Stimulated activated CD8-positive, alpha-beta memory T cell treated with anti-CD3 and anti-CD28 coated beads, Interleukin-2, amount 100 ng/mL, for 1 hour (primary cell): ENCODE data around the gene CFAP46.

Experiments used
- DNase-seq, 2 donors: peaks; one replicate each; pipeline ENCODE4 v3.0.0-alpha.2; 2020; ENCODE audit warnings: low read depth in 2 of 2

CFAP46 gene

DNA sequence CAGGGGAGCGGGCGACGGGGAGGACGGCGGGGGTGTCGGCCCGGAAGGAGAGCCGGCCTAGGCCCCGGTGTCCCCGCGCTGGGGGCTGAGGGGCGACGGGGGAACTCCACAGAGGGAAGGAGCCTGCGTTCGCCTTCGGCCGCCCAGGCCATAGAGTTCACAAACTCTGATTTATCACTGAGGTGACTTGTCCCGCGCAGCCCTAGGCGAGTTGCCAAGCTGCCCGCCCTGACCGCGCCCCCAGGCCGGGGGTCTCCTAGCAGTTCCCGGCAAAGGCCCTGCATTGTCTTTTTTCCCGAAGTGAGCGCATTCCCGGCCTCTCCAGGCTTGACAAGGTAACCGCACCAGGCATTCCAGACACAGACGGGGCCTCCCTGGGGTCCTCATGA, 153.5 kb downstream of the CFAP46 start:
- no peak for DNase-seq

- DNase-seq: no peak
Measured at GRCh38 chr10:132788180-132788830, 154.1 kb downstream of the CFAP46 start.

GRCh38 chr10:132787495-132788179, 154.7 kb downstream of the CFAP46 start:
- DNase-seq: no peak

DNA sequence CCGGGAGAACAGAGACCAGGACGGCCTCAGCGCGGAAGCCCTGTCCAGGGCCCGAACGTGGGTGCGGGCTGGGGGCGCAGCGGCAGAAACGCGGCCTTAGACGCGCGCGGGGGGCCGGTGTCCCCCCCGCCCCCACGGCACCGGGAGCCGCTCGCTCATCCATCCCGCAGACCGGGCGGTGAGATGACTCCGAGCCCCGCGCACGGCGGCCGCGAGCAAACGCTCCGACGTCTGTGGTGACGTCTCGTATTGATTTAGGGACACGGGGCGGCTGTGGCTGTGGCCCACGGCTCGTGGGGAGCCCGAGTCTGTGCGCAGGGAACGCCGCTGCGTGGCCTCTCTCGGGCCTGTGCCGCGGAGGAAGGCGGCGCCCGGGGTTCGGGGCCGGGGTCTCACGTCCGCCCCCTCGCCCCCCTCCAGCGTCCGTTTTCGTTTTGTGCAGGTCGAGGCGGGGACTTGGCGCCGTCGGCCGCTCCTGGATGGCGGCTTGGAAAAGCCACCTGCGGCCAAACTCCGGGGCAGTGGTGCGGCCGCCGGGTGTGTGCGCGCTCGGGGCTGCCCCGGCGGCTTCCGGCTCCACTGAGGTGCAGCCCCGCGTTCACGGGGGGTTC, 155.4 kb downstream of the CFAP46 start:
- no peak for DNase-seq

GRCh38 chr10:132786476-132786883, 155.9 kb downstream of the CFAP46 start:
- DNase-seq: no peak

DNA sequence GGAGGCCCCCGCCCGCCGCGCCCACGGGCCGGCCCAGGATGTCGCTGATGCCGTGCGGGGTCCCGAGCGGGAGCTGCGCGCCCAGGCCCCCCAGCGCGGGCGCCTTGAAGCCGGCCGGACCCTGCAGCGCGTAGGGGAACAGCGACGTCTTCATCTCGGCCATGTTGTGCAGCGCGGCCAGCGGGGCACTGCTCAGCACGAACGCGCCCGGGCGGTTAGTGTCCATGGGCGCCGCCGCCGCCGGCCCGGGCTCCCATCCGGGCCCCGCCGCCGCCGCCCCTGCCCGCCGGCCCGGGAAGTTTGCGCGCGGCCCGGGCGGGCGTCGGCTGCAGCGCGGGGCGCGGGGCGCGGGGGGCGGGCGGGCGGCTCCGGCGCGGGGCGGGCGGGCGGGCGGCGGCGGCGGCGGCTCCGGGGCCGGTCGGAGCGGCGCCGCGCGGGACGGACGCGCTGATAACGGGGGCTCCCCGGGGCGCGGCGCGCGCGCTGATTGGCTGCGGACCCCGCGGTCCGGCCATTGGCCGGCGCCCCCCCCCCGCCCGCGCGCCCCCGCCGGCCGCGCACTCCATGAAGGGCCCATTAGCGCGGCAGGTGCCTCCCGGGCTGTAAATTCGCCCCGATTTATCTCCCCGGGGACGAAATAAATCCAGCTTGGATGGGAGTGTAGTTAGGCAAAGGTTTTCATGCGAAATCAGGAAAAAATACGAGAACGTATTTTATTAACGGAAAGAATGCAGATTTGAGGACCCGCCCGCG, 156.5 kb downstream of the CFAP46 start, which contains the start of gene NKX6-2:
NKX6-2 (minus strand) TSS at position 425 of the 753 bp plus-strand sequence; CDS start at position 226, 199 bp downstream.
- no peak for DNase-seq

DNA sequence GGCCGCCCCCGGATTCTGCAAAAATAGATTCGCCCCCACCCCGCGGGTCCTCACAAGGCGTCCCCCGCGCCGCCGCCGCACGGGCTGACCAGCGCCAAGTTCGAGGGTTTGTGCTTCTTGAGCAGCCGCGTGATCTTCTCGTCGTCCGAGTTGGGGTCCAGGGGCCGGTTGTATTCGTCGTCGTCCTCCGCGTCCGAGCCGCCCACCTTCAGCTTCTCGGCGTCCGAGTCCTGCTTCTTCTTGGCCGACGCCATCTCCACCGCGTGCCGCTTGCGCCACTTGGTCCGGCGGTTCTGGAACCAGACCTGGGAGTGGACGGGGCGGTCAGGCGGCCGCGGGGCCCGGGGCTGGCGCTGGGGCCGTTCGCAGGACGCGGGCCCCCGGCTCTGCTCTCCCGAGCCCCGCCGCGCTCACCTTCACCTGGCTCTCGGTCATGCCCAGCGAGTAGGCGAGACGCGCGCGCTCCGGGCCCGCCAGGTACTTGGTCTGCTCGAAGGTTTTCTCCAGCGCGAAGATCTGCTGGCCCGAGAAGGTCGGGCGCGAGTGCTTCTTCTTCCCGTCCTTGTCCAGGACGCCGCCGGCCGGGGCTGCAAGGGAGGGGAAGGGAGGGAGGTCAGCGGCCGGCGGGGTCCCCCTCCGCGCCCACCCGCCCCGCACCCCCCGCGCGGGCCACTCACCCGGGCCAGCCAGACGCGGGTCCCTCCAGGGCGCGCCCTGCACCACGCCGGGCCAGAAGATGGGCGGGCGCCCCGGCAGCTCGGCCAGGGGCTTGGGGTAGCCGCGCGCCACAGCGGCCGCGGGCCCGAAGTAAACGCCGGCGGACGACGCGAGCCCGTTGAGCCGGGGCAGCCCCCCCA, 157.3 kb downstream of the CFAP46 start:
- no peak for DNase-seq

DNA sequence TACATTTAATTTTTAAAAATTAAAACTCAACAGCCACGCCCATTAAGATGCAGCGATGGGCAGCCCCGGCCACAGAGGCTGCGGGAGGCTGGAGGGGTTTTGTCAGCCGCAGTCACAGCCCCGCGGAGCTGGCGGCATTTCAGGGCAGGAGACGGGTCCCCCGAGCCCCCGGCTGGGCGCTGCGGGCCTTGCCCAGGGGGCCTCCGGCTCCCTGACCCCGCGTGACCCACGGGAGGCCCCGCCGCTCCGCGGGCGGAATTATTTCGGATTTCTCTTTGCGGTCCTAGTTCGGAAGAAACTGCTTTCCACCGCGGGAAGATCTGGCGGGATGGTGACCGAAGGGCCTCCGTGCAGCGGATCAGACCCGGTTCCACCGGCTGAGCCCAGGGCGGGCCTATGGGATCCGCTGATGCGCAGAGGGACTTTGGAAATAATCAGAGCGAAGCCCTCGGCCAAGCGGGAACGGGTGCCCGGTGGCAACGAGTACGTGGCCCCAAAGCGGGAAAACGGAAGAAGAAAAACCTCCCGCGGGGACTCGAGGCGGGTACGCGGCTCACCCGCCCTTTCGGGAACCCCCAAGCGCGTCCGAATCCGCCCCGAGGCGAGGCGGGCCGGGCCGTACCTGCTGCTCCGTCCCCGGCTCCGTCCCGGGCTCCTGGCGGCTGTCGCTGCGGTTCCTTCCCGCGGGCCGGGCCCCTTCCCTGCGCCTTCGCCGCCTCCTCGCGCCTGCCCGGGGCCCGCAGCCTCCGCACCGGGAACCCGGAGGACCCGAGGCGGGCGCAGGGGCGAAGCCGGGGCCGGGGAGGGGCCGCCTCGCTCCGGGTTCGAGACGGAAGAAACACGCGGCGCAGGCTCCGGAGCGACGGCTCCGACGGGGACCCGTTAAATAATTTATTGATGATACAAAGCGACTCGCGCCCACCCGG, 158.2 kb downstream of the CFAP46 start:
- no peak for DNase-seq

DNA sequence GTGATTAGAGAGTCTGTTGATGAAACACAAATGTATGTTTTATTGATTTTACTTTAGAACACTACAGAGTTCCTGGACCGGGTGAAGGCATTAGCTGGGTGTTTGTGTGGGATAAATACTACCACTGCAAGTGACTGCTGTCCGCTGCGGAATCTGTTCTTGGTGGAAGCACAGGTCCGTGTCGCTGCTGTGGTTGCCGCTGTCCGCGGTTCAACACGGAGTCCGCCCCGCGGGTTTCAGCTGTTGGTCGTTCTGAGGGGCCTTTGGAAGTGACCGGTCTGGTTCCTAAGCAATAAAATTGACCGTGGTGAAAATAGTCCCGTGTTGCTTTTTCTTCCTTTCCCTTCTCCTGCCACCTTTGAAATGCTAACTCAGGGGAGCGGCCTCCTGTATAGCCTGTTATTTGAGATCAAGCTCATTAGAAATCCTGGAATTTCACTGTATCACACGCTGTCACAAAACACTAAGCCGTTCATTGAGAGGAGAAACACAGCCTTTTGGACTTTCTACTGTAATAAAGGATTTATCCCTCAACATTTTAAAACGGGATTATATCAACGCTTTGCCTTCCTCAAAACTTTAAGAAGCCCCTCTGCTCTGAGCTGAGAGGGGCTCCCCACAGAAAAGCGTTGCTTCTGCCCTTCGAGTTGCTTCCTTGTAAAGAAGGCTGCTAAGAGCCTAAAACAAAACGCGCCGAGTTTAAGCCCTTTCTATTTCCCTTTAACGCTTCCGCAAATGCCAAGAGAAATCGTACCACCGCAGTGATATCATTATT, 159.0 kb downstream of the CFAP46 start:
- no peak for DNase-seq

DNA sequence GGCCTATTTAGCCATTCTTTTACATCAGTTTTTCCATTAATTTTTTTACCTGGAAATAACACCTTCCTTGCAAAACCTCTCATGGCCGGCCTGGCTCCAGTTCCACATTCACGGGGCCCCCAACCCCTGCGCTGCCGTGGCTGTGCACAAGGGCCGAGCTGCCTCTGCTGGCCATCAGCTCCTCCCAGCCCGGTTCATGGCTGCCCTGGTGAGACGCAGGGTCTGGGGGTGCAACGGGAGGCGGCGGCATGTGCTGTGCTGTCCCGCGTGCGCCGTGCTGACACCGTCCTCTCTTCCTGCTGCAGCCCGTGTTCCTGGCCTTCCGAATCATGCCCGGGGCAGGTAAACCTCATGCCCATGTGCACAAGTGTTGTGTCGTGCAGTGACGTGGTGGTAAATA, 160.8 kb downstream of the CFAP46 start:
- DNase-seq: no peak

- DNase-seq: no peak
Measured at GRCh38 chr10:132780356-132780755, 162.0 kb downstream of the CFAP46 start.

GRCh38 chr10:132779549-132780294, 162.6 kb downstream of the CFAP46 start:
- no peak for DNase-seq

- DNase-seq: no peak
Measured at GRCh38 chr10:132777441-132777840, 164.9 kb downstream of the CFAP46 start.

DNA sequence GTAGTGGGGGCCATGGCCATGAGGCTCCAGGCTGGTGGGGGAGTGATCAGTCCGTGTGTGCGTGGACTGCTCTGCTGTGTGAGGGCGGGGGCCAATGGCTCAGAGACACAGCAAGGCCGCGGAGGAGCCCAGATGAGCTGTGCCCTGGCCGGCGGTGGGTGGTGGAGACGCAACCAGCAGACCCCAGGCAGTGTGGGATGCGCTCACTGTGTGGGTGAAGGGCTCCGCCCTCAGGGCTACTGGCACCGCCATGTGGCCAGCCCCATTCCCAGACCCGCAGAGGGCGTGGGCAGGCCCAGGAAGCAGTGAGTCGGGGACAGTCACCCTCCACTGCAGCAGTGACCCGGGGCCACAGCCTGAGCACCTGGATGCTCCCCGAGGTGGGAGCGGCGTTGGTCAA, 165.5 kb downstream of the CFAP46 start:
- DNase-seq: no peak

- DNase-seq: no peak
Measured at GRCh38 chr10:132776186-132776585, 166.2 kb downstream of the CFAP46 start.

DNA sequence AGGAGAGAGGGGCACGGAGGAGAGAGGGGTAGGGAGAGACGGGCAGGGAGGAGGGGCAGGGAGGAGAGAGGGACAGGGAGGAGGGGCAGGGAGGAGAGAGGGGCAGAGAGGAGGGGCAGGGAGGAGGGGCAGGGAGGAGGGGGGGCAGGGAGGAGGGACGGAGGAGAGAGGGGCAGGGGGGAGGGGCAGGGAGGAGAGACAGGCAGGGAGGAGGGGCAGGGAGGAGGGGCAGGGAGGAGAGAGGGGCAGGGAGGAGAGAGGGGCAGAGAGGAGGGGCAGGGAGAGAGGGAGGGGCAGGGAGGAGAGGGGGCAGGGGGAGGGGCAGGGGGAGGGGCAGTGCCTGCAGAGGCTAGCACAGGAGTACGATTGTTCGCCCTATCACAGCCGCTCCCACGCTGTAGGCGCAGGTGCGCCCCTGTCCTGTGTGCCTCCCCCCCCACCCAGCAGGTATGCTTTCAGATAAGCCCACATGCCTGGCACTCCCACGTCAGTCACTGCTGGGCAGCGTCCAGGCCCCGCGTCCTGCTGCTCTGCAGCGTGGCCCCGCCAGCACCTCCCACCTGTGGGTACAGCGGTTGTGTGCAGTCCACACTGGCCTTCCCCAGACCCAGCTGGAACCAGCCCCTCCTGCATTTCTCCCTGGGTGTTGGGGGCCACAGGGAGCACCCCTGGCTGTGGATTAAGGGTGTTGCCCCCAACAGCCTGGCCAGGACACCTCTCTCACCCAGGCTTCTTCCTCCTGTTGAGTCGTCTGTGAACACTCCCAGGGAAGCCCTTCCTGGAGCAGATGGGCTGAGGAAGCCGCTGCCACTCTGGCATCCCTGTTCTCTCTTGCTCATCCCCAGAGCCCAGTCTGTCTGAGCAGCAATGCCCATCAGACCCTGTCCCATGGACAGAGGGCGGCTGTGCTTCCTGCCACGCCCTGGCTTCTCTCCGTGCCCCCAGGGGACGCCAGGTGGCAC, 167.2 kb downstream of the CFAP46 start:
- DNase-seq: no peak

- no peak for DNase-seq
Measured at GRCh38 chr10:132774181-132774901, 168.0 kb downstream of the CFAP46 start.
